Neural cell (in vitro differentiated cells): ENCODE data around the gene PRRT4. TPM values are rescaled to one million over a fixed set of nuclear protein-coding genes. Genes with fewer than 3 reads are reported as not detected.

ENCODE experiments used
- H2AFZ ChIP-seq: fragments of 200-600, 300-800 bp; sonication (generic), shearing (Covaris generic); 2 replicates; pipeline ENCODE4 v1.6.0; 2014; ENCODE audit warnings: low read depth, mild to moderate bottlenecking, antibody characterized with exemption, low read length, moderate library complexity
- H3F3A ChIP-seq: fragments of 200-600 bp; shearing (Covaris generic); 2 replicates; pipeline ENCODE4 v1.6.1; 2016; ENCODE audit warnings: mild to moderate bottlenecking, moderate library complexity, mixed read lengths, antibody characterized with exemption, low read length; ENCODE audit not compliant: insufficient read depth, poor library complexity, severe bottlenecking
- H3K27ac ChIP-seq: fragments of 200-600, 300-800 bp; sonication (generic), shearing (Covaris generic); 2 replicates; pipeline ENCODE4 v1.5.1; 2014; ENCODE audit warnings: mild to moderate bottlenecking, low read length, moderate library complexity
- H3K27me3 ChIP-seq: fragments of 300-800, 200-600 bp; sonication (generic), shearing (Covaris generic); 2 replicates; pipeline ENCODE4 v1.6.0; 2014; ENCODE audit warnings: mild to moderate bottlenecking, low read depth, low read length, moderate library complexity; ENCODE audit not compliant: insufficient read depth
- H3K36me3 ChIP-seq: fragments of 300-800, 200-600 bp; sonication (generic), shearing (Covaris generic); 2 replicates; pipeline ENCODE4 v1.5.1; 2014; ENCODE audit warnings: mild to moderate bottlenecking, antibody characterized with exemption, low read length, moderate library complexity; ENCODE audit not compliant: insufficient read depth
- H3K4me2 ChIP-seq: fragments of 300-800, 200-600 bp; sonication (generic), shearing (Covaris generic); 2 replicates; pipeline ENCODE4 v1.6.0; 2014; ENCODE audit warnings: mild to moderate bottlenecking, low read length
- H3K4me3 ChIP-seq: fragments of 300-800, 200-600 bp; sonication (generic), shearing (Covaris generic); 2 replicates; pipeline ENCODE4 v1.5.1; 2014; ENCODE audit warnings: mild to moderate bottlenecking, low read length, moderate library complexity
- H3K79me2 ChIP-seq: fragments of 200-600 bp; shearing (Covaris generic); replicated peaks from 2 replicates; pipeline ENCODE4 v1.6.0; 2014; ENCODE audit warnings: mild to moderate bottlenecking, low read length, moderate library complexity; ENCODE audit not compliant: insufficient read depth
- H3K9ac ChIP-seq: fragments of 300-800, 200-600 bp; sonication (generic), shearing (Covaris generic); 2 replicates; pipeline ENCODE4 v1.6.1; 2016; ENCODE audit warnings: mild to moderate bottlenecking, low read length, mixed read lengths
- H3K9me2 ChIP-seq: fragments of 200-600 bp; shearing (Covaris generic); 2 replicates; pipeline ENCODE4 v1.6.1; 2016; ENCODE audit warnings: mild to moderate bottlenecking, low read length, mixed read lengths; ENCODE audit not compliant: insufficient read depth
- H3K9me3 ChIP-seq: fragments of 200-600, 300-800 bp; sonication (generic), shearing (Covaris generic); 2 replicates; pipeline ENCODE4 v1.6.1; 2016; ENCODE audit warnings: mild to moderate bottlenecking, mixed run types, low read length, moderate library complexity, mixed read lengths
- H4K20me1 ChIP-seq: fragments of 200-600 bp; shearing (Covaris generic); 2 replicates; pipeline ENCODE4 v1.6.1; 2016; ENCODE audit warnings: mild to moderate bottlenecking, mixed run types; ENCODE audit not compliant: insufficient read depth
- CTCF ChIP-seq: fragments of 450-650 bp; IDR thresholded peaks from 2 replicates; pipeline ENCODE4 v1.5.1; 2014; ENCODE audit warnings: antibody characterized with exemption, mild to moderate bottlenecking, moderate library complexity; ENCODE audit not compliant: poor library complexity, severe bottlenecking
- EP300 ChIP-seq: fragments of 450-650 bp; conservative IDR thresholded peaks from 2 replicates; pipeline ENCODE4 v1.6.1; 2014; ENCODE audit warnings: antibody characterized with exemption, mild to moderate bottlenecking, moderate library complexity; ENCODE audit not compliant: poor library complexity, severe bottlenecking
- EZH2 ChIP-seq: fragments of 200-600, 300-800 bp; shearing (Covaris generic), sonication (generic); IDR thresholded peaks from 2 replicates; pipeline ENCODE4 v1.6.1; 2014; ENCODE audit warnings: antibody characterized with exemption, low read length, borderline replicate concordance, mild to moderate bottlenecking; ENCODE audit not compliant: insufficient read depth, poor library complexity, severe bottlenecking
- MXI1 ChIP-seq: fragments of 450-650 bp; conservative IDR thresholded peaks from 2 replicates; pipeline ENCODE4 v1.6.1; 2014; ENCODE audit warnings: antibody characterized with exemption, mild to moderate bottlenecking; ENCODE audit not compliant: poor library complexity, severe bottlenecking
- POLR2AphosphoS5 ChIP-seq: IDR thresholded peaks from 2 replicates; pipeline ENCODE4 v1.6.1; 2012
- RAD21 ChIP-seq: fragments of 450-650 bp; conservative IDR thresholded peaks from 2 replicates; pipeline ENCODE4 v1.6.1; 2014; ENCODE audit warnings: antibody characterized with exemption, mild to moderate bottlenecking, moderate library complexity
- REST ChIP-seq: IDR thresholded peaks from 2 replicates; pipeline ENCODE4 v1.6.1; 2012; ENCODE audit warnings: borderline replicate concordance
- SMC3 ChIP-seq: fragments of 450-650 bp; conservative IDR thresholded peaks from 2 replicates; pipeline ENCODE4 v1.6.1; 2014; ENCODE audit warnings: antibody characterized with exemption, mild to moderate bottlenecking, moderate library complexity; ENCODE audit not compliant: poor library complexity
- TAF1 ChIP-seq: IDR thresholded peaks from 2 replicates; pipeline ENCODE4 v1.6.1; 2012; ENCODE audit warnings: low read depth
- polyA minus RNA-seq: library from RNA; depleted of rRNA, polyadenylated mRNA; stranded (reverse); fragments of >200 nt; gene quantifications from 2 replicates; pipeline ENCODE4 v1.2.3, GENCODE V29; 2014
- polyA plus RNA-seq: library from polyadenylated mRNA; depleted of rRNA; stranded (reverse); fragments of >200 nt; gene quantifications from 2 replicates; pipeline ENCODE4 v1.2.3, GENCODE V29; 2014

The PRRT4 gene
- polyA plus RNA-seq (32.5 and 34.4 TPM in 2 replicates), polyA minus RNA-seq (17.2 and 22.4 TPM in 2 replicates)

GRCh38 chr7:128361411-128362379 is at the start of gene PRRT4:
TSS of gene PRRT4 (minus strand) at chr7:128361690.
- no peaks in the 10 kb centered on the region for H3K36me3 ChIP-seq
- H3K27ac ChIP-seq = peak within 1 kb of the TSS; percentile 72
- TF ChIP-seq SMC3 (peak; percentile 38), RAD21 (peak; percentile 17), EP300 (no peak), REST (no peak), TAF1 (peak; percentile 49), POLR2AphosphoS5 (peak; percentile 22), MXI1 (peak; percentile 81), CTCF (peak; percentile 59), EZH2 (no peak)
- H3K27me3 ChIP-seq = peaks cover 39% of the 10 kb centered on the region
- peak within 1 kb of the TSS; percentile 92 for H3K4me3 ChIP-seq
- H2AFZ ChIP-seq = peak within 1 kb of the TSS; percentile 75
- peak within 1 kb of the TSS; percentile 61 for H3K4me2 ChIP-seq
- no peaks in the 10 kb centered on the region for H3K9me2 ChIP-seq
- no peaks in the 10 kb centered on the region for H3F3A ChIP-seq
- H4K20me1 ChIP-seq = no peaks in the 10 kb centered on the region
- H3K9me3 ChIP-seq = no peaks in the 10 kb centered on the region
- no peaks in the 10 kb centered on the region for H3K79me2 ChIP-seq
- peak within 1 kb of the TSS; percentile 86 for H3K9ac ChIP-seq

GRCh38 chr7:128410451-128410753 is 48.9 kb upstream of the PRRT4 start:
- TF ChIP-seq MXI1 (no peak), EZH2 (no peak), EP300 (no peak), REST (no peak), TAF1 (no peak), RAD21 (no peak), CTCF (no peak), SMC3 (no peak), POLR2AphosphoS5 (no peak)
- no peaks in the 10 kb centered on the region for H3K36me3 ChIP-seq
- H3F3A ChIP-seq = peaks cover 3% of the 10 kb centered on the region
- peaks cover 35% of the 10 kb centered on the region for H3K27me3 ChIP-seq
- no peaks in the 10 kb centered on the region for H3K9me2 ChIP-seq
- H2AFZ ChIP-seq = peak overlapping the region; percentile 6
- H3K79me2 ChIP-seq = no peaks in the 10 kb centered on the region
- H3K4me3 ChIP-seq = peak overlapping the region; percentile 79
- H3K27ac ChIP-seq = no peak overlapping the region
- H4K20me1 ChIP-seq = no peaks in the 10 kb centered on the region
- no peaks in the 10 kb centered on the region for H3K9me3 ChIP-seq
- H3K4me2 ChIP-seq = peak overlapping the region; percentile 28
- peak overlapping the region; percentile 60 for H3K9ac ChIP-seq
